HG03575 (cell line): ENCODE data around the gene GUCD1.

Experiments used
- ATAC-seq: cut with Tn5 transposase; IDR thresholded peaks from one replicate; pipeline ENCODE4 v1.9.1; 2021; ENCODE audit not compliant: unreplicated experiment, insufficient number of reproducible peaks, low FRiP score; ENCODE audit errors: extremely low read depth

GUCD1 gene

GRCh38 chr22:24513378-24514240 is 41.3 kb downstream of the GUCD1 start:
- ATAC-seq = no peak

DNA sequence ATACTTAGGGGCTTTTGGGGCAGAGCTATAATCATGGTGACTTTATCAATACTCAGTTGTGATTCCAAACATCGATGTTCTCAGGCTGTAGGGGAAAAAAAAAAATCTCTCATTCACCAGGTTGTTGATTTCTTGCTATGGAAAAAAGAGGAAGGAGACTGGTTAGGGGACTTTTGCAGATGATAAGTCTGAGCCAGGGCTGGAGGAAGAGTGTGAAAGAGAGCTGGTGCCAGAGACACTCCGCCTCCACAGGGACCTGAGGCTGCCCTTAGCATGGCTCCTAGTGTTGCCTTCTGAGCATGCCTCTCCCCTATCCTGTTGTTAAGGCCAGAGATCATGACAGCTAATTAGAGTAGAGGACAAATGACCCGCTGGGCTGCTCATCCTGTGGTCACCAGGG is 42.9 kb downstream of the GUCD1 start:
- no peak for ATAC-seq

DNA sequence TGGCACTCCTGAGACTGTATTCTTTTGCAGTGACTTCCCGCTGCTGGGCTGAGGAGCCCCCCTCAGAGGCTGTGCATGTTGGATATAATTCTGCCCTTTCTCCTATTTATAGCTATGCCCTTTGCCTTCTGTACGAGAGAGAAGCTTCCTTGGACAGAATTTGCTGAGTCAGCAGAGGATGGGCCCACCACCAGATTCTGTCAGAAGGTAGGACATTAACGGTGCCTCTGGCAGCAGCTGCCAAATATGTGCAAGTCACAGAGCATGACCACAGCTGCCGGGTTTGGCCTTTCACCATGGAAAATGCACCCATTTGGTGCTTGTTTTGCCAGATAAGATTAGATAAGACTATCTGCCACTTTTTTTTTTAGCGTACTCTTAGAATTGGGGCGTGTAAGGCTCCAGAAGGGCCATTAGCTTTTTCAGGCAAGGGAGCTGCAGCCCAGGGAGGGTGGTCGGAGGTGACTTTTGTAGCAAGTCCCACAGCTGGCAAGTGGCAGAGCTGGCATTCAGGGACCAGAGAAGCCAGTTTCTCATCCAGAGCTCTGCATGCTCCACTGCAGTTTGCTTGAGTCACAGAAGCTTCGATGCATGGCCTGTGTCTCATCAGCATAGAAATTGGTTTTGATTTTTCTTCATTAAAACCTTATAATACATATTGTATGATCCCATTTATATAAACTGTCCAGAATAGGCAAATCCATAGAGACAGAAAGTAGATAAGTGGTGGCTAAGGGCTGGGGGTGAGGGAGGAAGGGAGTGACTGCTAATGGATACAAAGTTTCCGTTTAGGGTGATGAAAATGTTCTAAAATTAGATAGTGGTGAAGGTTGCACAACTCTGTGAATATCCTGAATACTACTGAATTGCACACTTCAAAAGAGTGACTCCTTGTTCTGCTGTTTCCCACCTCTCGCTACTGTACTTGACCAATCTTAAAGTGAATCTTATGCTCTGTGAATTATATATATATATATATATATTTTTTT is 44.0 kb downstream of the GUCD1 start:
- no peak for ATAC-seq

- ATAC-seq = no peak
Measured at GRCh38 chr22:24507716-24508115, 47.2 kb downstream of the GUCD1 start.

GRCh38 chr22:24506802-24507438 is 48.0 kb downstream of the GUCD1 start:
- ATAC-seq = no peak

DNA sequence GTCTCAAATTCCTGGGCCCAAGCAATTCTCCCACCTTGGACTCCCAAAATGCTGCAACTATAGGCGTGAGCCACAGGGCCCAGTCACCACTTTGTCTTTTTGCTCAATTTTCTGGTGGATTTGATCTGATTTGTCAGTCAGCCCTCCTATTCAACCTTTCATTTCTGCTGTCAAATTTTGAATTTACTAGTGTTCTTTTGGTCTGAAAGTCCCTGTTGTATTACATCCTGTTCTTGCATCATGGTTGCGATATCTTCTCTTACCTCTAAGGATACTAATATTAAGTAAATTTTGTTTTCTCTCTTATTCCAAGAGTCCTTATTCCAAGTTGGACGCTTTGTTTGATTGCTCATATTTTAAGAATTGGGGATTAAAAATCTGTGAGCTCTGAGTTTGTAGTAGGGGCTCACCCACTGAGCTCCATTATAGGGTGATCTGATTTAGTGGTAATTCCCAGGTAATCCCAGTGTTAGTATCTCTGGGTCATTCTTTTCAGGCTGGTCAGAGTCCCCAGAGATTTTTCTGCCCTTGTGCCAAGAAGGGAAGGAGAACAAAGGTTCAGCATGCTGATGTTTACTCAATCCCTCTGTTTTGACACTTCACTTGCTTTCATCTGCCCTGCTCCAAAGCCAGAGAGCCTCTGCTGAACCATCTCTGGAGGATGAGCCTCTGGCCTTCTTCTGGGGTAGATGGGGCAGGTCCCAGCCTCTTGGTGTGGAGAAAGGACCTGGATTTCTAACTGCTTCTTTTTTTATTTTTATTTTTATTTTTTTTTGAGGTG is 49.8 kb downstream of the GUCD1 start:
- ATAC-seq = no peak

DNA sequence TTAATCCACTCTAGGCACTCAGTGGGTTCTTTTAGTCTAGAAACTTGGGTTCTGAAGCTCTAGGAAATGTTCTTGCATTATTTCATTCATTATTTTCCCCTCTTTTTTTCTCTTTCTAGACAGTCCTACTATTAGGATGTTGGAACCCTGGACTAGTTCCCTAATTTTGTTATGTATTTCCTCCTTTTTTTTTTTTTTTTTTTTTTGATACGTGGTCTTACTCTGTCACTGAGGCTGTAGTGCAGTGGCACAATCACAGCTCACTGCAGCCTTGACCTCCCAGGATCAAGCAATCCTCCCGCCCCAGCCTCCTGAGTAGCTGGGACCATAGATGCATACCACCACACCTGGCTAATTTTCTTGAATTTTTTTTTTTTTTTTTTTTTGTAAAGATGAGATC is 50.4 kb downstream of the GUCD1 start:
- ATAC-seq = no peak

DNA sequence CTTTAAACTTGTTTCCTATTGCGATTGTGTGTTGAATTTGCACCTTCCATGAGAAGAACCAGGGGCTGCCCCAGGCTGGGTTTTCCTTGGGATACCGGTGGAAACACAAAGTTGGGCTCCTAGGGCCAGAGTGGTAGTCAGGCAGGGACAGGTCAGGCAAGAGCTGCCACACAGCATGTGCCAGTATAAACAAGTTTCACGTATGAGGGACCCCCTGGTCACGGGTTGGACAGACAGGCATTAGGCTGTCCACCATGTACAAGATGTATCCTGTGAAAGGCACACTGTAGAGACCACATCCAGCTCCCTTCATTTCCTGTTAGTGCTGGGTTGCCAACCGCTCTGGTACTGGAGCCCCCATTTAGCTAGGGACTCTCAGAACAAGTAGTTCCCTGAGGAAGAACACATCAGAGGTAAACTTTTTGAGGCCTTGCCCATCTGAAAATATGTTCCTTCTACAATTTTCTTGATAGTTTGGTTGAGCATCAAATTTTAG is 51.0 kb downstream of the GUCD1 start:
- ATAC-seq = no peak

- no peak for ATAC-seq
Measured at GRCh38 chr22:24503137-24503842, 51.6 kb downstream of the GUCD1 start.

GRCh38 chr22:24502541-24502940 is 52.4 kb downstream of the GUCD1 start:
- ATAC-seq = no peak

GRCh38 chr22:24502034-24502433 is 52.9 kb downstream of the GUCD1 start:
- no peak for ATAC-seq

GRCh38 chr22:24501301-24502005 is 53.5 kb downstream of the GUCD1 start:
- no peak for ATAC-seq

GRCh38 chr22:24500277-24500820 is 54.6 kb downstream of the GUCD1 start:
- no peak for ATAC-seq

- ATAC-seq = no peak
Measured at GRCh38 chr22:24499706-24500276, 55.1 kb downstream of the GUCD1 start.

GRCh38 chr22:24498824-24499223 is 56.1 kb downstream of the GUCD1 start:
- no peak for ATAC-seq

DNA sequence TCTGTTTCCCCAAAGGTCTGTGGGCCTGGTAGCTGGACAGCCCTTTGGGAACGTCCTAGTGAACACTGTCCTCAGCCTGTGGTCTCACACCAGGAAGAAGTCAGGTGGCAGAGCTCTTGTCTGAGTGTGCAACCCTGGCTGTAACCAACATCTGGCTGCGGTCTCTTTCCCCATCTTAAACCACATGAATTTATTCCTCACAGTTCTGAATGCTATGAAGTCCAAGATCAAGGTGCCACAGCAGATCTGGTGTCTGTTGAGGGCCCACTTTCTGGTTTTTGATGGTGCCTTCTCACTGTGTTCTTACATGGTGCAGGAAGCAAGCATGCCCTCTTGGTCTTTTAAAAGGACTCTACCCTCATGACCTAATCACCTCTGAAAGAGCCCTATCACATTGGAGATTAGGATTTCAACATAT is 57.1 kb downstream of the GUCD1 start:
- ATAC-seq = no peak

- ATAC-seq = no peak
Measured at GRCh38 chr22:24496661-24497060, 58.3 kb downstream of the GUCD1 start.
